ENCODE data around the gene CEP128.

The CEP128 gene

DNA sequence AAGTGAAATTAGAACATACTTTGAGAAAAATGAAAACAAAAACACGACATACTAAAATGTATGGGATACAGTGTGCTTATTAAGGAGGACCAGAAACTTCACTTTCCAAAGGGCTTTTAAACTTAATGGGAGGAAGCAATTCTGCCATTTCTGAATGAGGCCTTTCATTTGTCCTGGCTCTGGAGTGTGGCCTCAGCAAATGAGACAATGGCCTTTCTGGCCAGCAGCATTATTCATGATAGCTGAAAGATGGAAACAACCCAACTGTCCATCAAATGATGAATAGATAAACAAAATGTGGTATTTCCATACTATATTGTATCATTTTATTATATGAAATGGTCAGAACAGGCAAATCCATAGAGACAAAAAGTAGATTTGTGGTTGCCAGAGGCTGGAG is 338.6 kb downstream of the CEP128 start:
- DNase-seq: no peak
- TF ChIP-seq GATA1 (IDR thresholded peaks at IDR 0.05; ENCODE audit: low read depth, low read length): no peak
- no peak for TF ChIP-seq POLR2A (IDR thresholded peaks at IDR 0.05; ENCODE audit: low read length)

DNA sequence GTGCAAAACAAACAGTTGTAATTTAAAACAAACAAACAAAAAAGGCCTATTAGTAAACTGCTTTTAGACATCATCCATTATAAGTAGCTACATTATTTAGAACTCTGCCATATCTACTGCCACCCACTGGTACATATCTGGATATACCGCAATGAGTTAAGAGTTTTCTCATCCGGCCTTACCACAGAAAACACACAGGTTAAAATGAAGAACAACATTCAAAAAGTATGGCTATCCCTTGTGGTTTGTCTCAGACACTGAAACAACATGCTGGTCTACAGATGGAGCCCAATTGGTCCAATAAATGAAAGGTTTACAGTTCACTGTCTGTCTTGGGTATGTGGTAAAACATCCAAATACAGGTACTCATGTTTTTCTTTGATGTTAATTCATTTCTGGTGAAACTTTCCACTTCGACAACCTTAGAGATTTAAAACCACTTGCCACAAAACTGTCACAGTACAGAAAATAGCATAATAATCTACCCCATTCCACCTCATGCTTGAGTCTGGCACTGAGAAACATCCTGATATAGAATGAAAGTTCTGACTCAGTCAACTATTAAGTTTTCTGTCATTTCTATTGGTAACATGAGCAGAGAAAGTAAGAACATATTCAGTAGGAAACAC is 354.3 kb downstream of the CEP128 start:
- DNase-seq: peak; percentile 26 to 29
- TF ChIP-seq POLR2A (IDR thresholded peaks at IDR 0.05; ENCODE audit: low read length) (no peak), GATA1 (IDR thresholded peaks at IDR 0.05; ENCODE audit: low read depth, low read length) (no peak)

DNA sequence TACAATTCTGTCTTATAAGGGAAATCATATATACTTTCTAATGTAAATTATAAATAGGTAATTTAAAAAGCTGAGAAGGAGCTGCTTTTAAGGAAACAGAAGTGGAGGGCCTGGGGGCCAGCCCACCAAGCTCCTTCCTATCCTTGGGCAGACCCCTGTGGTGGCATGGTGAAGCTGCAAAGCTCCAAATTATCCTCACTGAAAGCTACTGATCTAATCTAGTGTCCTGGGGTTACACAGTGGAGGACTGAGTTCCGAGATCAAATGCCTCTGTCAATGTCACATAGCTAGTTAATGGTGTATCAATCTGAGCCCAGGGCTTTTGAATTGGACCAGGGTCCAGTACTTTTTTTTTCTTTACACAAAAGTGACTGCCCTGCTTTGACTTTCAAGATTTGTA is 355.4 kb downstream of the CEP128 start:
- no peak for TF ChIP-seq GATA1 (IDR thresholded peaks at IDR 0.05; ENCODE audit: low read depth, low read length)
- TF ChIP-seq POLR2A (IDR thresholded peaks at IDR 0.05; ENCODE audit: low read length): no peak
- no peak for DNase-seq

DNA sequence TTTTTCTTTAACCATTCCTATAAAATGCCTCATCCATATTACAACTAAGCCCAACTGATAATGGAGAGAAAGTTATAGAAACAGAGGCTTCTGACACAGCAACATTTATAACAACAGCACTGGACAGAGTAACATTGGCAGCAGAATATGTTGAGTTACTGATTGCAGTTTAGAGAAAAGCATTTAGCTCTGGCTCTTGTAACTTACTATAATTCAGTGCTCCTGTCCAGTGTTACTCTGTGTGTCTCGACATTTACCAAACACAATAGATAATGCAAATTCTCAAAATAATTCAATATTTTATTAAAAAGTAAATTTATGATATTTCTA is 356.1 kb downstream of the CEP128 start:
- no peak for DNase-seq
- TF ChIP-seq GATA1 (IDR thresholded peaks at IDR 0.05; ENCODE audit: low read depth, low read length) (no peak), POLR2A (IDR thresholded peaks at IDR 0.05; ENCODE audit: low read length) (no peak)

DNA sequence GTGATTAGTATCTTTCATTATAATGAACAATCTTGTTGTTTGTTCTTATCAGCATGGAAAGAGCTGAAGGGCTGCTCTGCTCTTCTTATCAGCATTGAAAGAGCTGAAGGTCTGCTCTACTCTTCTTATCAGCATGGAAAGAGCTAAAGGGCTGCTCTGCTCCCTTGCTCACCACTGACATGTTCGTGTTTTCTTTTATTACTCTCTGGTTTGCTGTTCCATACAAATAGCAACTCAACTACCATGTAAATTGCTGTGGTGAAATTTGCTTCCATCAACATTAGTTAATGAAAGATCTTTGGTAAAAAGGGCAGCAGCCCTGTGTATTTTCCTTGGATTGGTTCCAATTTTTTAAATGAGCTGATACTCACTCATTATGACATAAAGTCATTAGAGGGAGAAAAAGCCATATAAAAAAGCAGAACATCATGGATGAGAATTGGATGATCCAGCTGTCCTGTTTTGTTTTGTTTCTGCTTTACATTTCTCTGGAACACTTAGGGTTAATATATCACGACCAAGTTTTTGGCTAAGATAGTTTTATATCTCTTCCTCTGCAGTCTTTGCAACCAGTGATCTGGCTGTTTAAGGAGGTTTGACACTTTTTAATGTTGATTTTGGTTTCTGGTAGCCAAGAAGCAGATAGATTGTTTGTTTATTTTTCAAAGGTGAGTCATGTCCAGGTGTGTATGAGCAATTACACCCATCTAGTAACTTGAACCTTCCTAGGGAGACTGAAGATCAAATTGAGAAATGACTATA is 356.6 kb downstream of the CEP128 start:
- TF ChIP-seq POLR2A (IDR thresholded peaks at IDR 0.05; ENCODE audit: low read length): no peak
- no peak for TF ChIP-seq GATA1 (IDR thresholded peaks at IDR 0.05; ENCODE audit: low read depth, low read length)

DNA sequence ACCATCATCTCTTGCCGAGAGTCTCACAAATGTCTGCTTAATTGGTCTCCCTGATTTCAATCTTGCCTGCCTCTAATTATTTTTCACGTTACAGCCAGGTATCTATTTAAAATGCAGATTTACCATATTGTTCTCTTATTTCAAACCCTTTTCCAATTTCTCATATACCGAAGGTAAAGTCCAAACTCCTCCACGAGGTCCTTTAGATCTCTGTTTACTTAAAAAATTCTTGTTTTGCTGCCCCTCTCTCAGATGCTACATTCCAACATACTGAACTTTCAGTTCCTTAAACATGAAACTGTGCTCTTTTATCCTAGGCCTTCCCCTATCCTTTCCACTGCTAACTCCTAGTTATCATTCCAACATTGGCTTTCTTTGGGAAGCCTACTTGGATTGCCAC is 363.9 kb downstream of the CEP128 start:
- TF ChIP-seq GATA1 (IDR thresholded peaks at IDR 0.05; ENCODE audit: low read depth, low read length) (no peak), POLR2A (IDR thresholded peaks at IDR 0.05; ENCODE audit: low read length) (no peak)
- DNase-seq: no peak

More for the DNA sequence above, 356.6 kb downstream of the CEP128 start:
- peak; percentile 25 to 71 for DNase-seq

DNA sequence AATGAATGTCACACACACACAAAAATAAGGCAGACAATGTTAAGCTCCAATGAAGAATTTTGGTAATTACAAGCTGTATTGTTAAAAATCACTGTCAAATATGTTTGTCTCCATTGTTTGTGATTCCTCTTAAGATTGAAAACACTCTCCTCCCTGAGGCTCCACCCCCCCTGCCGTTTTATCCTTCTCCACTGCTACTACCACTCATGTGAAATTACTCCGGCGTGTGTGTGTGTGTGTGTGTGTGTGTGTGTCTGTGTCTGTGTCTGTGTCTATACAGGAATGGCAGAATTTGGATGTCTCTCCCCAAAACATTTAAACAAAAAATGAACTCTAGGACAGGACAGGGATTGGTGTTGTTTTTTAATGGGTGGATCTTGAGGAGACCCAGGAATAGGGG is 365.1 kb downstream of the CEP128 start:
- DNase-seq: no peak
- TF ChIP-seq GATA1 (IDR thresholded peaks at IDR 0.05; ENCODE audit: low read depth, low read length) (no peak), POLR2A (IDR thresholded peaks at IDR 0.05; ENCODE audit: low read length) (no peak)

DNA sequence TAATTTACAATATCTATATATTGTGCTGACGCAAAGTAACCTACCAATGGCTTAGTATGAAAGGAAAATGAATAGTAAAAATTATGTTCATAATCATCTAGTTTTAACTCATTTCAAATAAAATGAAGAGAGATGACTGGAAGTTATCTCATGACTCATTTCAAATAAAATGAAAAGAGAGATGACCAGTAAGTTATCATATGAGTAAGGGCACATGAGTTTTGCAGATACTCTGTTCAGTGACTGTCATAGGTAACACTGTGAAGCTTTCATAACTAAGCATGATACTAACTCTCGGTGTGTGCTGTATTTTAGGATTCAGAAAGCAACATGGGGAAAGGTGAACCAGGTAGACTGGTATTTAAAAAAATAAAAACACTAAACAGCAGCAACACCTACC is 365.8 kb downstream of the CEP128 start:
- no peak for DNase-seq
- TF ChIP-seq GATA1 (IDR thresholded peaks at IDR 0.05; ENCODE audit: low read depth, low read length): no peak
- TF ChIP-seq POLR2A (IDR thresholded peaks at IDR 0.05; ENCODE audit: low read length): no peak

DNA sequence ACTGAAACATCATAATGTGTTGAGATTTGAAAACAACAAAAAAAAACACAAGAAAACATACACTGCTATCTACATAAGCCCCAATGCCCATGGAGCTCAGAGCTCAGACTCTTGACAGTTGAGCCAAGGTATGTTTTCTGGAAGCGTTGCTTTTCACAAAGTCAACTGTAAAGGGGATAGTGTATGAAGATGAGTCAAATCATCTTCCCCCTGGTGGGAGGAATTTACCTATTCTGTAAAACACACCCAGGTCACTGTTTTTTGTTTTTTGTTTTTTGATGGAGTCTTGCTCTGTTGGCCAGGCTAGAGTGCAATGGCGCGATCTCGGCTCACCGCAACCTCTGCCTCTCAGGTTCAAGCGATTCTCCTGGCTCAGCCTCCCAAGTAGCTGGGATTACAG is 368.9 kb downstream of the CEP128 start:
- DNase-seq: no peak
- TF ChIP-seq GATA1 (IDR thresholded peaks at IDR 0.05; ENCODE audit: low read depth, low read length) (no peak), POLR2A (IDR thresholded peaks at IDR 0.05; ENCODE audit: low read length) (no peak)

DNA sequence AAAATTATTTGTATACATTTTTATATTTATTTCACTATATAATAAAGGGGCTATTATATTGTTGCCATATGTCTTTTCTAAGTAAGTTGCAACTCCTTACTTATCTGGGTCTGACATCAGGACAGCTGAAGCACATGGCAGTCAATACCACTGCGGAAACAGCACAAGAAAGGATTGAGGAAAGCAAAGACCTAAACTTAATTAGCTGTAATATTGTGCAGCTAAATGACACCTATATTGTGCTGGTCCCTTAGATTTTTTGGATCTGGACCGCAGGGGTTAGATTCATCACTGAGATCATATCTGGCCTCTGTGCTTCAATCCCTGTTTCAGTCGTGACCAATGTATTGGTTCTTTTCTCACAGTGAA is 370.6 kb downstream of the CEP128 start:
- no peak for DNase-seq
- TF ChIP-seq POLR2A (IDR thresholded peaks at IDR 0.05; ENCODE audit: low read length): no peak
- no peak for TF ChIP-seq GATA1 (IDR thresholded peaks at IDR 0.05; ENCODE audit: low read depth, low read length)

DNA sequence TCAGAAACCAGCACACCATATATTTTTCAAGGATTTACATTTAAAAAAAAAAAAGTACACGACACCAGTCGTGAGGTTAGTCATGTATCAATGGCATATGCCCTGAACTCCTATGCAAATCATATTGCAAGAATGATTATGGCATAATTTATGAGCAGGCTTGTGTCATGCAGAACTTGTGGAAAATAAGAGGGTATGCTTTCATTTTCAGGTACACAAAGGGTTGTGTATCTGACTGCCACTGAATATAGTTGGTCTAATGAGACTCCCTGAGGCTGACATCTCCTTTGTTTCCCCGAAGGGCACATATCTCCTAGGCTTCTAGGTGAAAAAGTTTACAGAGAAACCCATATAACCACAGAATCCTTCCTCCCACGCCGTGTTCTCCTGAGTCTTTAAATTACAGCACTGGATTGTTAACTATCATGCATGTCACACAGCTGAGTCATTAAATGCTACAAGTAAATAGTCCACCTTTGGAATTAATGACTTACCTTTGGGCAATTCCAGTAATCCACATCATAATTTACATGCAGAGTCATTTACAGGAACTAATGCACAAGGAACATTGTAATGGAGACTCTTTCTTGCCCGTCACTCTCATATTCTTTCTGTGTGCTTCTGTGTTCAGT is 373.5 kb downstream of the CEP128 start:
- DNase-seq: no peak
- TF ChIP-seq POLR2A (IDR thresholded peaks at IDR 0.05; ENCODE audit: low read length): no peak
- TF ChIP-seq GATA1 (IDR thresholded peaks at IDR 0.05; ENCODE audit: low read depth, low read length): no peak

DNA sequence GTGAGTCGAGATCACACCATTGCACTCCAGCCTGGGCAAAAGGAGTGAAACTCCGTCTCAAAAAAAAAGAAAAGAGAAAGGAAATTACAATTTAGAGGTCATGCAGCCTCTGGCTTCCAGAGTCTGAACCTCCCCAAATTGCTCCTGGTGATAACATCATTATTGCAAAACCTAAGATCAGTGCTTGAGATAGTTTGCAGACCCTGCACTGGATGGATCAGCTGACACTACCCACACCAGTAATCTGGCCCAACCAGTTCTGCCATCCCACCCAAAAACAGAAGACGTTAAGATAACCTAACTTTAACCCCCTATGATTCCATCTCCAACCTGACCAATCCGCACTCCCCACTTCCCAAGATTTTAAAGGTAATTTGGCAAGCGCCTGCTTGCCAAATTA is 376.5 kb downstream of the CEP128 start:
- TF ChIP-seq GATA1 (IDR thresholded peaks at IDR 0.05; ENCODE audit: low read depth, low read length) (no peak), POLR2A (IDR thresholded peaks at IDR 0.05; ENCODE audit: low read length) (no peak)
- no peak for DNase-seq

DNA sequence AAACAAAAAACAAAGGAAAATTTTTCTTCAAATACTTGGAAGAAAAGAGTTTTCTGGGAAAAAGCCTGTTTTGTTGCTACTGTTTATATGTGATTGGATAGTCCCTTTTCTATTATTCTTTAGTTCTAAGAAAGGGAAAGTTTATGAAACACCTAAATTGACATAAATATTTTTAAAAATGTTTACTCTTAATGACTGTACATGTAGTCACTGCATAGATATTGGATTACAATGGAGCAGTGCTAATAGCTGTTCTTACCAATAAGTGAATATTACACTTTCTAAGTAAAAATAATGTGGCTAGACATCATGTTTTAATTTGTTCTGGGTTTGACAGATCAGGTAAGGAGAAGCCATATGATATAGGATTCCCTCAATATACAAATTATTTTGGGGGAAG is 377.5 kb downstream of the CEP128 start:
- TF ChIP-seq GATA1 (IDR thresholded peaks at IDR 0.05; ENCODE audit: low read depth, low read length): no peak
- DNase-seq: no peak

DNA sequence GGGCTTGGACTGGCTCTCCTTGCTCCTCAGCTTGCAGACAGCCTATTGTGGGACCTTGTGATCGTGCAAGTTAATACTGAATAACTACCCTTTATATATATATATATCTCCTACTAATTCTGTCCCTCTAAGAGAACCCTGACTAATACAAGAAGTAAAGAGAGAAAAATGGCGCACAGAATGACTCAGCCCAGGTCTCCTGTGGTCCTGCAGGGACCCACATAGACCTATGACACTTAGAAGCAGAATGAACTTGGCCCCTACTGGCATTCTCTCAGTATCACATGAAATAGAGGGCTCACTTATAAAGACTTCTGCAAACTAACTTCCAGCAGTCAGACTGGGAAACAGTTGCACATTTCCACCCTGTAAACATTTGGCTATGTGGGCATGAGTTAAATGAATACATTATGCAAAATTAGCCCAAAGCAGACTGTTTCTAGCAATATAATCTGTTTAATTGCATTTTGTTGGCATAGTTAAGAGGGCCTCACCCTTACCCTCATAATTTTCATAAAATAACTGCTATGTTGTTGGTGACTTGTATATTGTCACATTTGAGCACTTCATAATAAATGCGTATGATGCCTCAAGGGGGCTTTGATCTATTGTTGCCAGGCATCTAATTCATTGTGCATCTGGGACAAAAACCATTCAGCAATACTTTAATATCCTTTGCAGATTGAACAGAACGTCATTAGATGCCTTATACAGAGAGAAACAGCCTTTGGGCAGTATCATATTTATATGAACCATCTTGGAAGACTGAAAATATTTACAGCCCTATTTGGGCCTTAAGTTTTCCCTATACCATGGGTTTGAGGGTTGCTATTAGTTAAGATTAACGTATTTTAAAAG is 380.5 kb downstream of the CEP128 start:
- TF ChIP-seq GATA1 (IDR thresholded peaks at IDR 0.05; ENCODE audit: low read depth, low read length) (no peak), POLR2A (IDR thresholded peaks at IDR 0.05; ENCODE audit: low read length) (no peak)
- no peak for DNase-seq

Measured in erythroblast (primary cell).